ENCODE results near the gene ZNF710.
"Not testable (repeated sequence)": the region's sequence is repeated elsewhere in the genome, so short reads cannot be mapped to it uniquely, and the experiment has no call there.

ZNF710 gene

DNA sequence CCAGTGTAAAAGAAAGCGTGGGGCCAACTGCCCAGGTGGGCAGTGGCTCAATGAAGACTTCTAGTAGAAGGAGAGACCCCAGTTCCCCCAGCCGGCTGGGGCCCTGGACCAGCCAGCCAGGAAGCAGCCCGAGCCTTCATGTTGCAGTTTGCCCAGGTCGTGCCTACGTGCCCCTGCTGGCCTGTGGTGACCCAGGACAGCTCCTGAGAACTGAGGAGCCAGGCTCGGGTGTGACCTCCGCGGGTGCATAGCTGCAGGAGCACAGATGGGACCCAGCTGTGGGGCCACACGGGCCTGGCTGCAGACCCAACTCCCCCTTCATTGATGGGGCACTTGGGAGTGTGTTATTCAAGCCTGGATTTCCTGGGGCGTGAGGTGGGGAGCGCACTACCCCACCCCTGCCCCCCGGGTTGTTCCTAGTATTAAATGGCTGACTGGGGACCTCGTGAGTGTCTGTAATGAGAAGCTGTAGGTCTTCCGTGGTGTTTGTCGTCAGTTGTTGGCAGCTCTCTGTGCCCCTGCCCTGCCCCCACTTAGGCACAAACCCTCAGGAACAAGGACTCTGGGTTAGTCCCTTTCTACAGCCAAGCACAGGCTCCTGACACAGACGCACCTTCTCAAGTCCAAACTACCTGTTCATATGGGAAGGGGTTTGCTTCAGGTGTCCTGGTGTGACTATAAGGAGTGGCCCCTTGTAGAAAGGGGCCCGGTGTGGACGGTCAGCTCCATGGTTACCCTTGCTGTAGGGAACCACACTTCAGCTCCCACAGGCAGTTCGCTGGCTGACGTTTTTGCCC is 62.0 kb downstream of the ZNF710 start:
- no peak for DNase-seq

GRCh38 chr15:90063770-90064247 is 62.7 kb downstream of the ZNF710 start:
- no peak for DNase-seq

DNA sequence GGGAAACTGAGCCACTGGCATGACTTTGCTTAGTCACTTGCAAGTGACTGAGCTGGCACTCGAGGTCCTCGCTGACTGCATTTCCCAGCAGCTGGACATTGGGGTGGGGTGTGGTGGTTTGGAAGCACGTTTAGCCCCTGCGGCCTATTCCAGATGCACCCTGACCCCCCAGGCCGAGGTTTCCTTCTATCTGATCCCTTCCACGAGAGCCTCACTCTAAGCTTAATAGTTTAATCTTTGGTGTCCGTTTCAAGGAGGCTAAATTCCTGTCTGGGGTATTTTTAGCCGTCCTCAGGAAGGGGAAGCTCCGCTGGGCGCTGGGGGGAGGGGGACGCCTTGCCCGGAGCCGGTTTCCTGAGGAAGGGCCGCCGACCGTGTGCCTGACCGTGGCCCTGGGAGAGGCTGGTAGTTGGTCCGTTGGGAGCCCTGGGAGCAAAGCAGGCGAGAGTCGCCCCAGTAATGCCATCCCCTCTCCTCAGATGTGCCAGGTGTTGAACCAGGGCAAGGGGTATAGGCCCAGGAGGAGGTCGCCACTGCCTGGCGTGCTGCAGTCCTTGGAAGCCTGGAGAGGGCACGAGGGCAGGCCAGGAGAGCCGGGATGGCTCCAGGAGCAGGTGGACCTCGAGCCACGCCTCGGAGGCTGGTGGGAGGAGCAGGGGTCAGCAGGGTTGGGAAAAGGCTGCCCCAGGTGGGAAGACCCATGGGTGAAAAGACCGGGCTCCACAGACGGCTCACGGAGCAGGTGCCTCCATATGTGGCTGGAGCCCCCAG is 64.0 kb downstream of the ZNF710 start:
- DNase-seq = no peak

DNA sequence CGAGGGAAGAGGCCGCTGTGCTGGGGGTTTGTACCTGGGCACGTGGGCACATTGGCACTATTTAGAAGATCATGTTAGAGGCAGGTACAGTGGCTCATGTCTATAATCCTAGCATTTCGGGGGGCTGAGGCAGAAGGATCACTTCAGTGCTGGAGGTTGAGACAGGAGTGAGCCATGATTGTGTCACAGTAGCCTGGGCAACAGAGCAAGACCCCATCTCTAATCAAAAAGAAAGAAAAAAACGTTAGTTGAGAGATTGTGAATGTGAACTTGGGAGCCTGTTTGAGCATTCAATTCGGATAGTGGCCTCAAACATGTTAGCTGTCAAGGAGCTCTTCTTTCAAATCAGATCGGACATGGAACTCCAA is 64.5 kb downstream of the ZNF710 start:
- DNase-seq = no peak

- no peak for DNase-seq
Measured at GRCh38 chr15:90067181-90067952, 66.2 kb downstream of the ZNF710 start.

DNA sequence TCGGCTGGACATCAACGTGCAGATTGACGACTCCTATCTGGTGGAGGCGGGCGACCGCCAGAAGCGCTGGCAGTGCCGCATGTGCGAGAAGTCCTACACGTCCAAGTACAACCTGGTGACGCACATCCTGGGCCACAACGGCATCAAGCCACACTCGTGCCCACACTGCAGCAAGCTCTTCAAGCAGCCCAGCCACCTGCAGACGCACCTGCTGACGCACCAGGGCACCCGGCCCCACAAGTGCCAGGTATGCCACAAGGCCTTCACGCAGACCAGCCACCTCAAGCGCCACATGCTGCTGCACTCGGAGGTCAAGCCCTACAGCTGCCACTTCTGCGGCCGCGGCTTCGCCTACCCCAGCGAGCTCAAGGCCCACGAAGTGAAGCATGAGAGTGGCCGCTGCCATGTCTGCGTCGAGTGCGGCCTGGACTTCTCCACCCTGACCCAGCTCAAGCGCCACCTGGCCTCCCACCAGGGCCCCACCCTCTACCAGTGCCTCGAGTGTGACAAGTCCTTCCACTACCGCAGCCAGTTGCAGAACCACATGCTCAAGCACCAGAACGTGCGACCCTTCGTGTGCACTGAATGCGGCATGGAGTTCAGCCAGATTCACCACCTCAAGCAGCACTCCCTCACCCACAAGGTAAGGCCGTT is 67.0 kb downstream of the ZNF710 start:
- DNase-seq = no peak

- not testable (repeated sequence) for DNase-seq
Measured at GRCh38 chr15:90070623-90071022, 69.5 kb downstream of the ZNF710 start.

- no peak for DNase-seq
Measured at GRCh38 chr15:90071220-90071807, 70.2 kb downstream of the ZNF710 start.

DNA sequence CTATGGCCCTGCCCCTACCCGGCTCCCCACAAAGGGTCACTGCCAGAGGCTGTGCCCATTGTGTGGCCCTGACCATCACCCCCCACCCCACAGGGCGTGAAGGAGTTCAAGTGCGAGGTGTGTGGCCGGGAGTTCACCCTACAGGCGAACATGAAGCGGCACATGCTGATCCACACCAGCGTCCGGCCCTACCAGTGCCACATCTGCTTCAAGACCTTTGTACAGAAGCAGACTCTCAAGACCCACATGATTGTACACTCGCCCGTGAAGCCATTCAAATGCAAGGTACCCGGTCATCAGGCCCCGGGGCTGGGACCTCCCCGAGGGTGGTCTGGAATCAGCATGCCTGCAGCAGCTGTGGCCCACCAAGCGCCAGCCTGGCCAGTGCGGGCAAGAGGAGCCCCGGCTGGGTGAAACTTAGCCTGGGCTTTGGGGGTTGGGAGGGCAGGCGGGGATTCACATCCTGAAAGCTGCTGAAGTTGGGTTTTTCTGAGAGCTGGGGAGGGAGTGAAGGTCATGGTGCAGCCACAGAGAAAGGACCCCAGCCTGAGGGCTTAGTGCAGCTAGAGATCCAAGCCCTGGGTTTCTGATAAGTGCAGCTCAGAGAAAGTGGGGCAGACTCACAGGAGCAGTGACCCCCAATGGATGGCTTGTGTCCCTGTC is 72.0 kb downstream of the ZNF710 start:
- DNase-seq = no peak

GRCh38 chr15:90074023-90074422 is 72.9 kb downstream of the ZNF710 start:
- no peak for DNase-seq

GRCh38 chr15:90074916-90075315 is 73.8 kb downstream of the ZNF710 start:
- no peak for DNase-seq

DNA sequence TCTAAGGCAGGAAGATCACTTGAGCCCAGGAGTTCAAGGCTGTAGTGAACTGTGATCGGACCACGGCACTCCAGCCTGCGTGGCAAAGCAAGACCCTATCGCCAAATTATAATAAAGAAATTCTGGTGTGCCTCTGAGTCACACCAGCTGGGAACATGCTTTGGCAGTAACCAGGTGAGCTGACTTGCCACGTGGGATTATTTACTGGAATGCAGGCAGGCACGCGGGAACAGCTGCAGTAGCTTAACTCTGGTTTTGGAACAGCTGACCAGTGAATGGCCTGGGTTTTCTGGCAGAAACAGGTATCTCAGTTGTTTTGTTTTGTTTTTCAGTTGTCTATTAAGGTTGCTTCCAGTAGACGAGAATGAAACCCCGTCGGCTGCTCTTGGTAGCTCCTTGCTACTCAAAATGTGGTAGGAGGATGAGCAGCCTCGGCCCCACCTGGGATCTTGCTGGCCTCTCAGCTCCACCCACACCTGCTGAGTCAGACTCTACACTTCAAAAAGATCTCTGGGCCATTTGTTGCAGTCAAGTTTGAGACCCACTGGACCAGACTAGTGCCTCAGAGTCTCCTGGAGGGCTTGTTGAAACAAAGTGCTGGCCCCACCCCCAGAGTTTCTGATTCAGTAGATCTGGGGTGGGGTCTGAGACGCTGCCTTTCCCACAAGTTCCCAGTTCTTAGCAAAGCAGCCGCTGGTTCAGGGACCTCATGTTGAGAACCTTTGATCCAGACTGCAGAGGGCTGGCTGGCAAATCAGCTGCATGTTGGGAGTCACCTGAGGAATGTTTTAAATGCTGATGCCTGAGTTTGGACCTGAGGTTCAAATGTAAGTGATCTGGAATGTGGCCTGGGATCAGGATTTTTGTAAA is 74.5 kb downstream of the ZNF710 start:
- DNase-seq = no peak

GRCh38 chr15:90076716-90077115 is 75.6 kb downstream of the ZNF710 start:
- no peak for DNase-seq

DNA sequence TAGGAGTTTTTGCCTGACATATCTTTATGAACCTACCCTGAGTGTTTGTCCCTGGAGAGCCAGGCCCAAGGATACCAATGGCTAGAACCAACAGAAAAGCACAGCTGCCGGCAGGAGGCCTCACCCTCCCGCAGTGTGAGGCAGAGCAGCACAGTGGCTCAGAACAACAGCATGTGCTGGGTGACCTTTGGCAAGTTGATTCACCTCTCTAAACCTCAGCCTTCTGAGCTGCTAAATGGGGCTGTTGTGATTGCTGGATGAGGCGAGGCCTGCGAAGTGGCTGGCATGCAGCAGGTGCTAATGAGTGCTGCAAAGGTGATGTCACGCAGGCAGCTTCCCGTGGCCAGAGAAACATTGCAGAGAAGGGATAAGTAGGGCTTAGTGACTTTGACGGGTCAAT is 77.8 kb downstream of the ZNF710 start:
- no peak for DNase-seq

DNA sequence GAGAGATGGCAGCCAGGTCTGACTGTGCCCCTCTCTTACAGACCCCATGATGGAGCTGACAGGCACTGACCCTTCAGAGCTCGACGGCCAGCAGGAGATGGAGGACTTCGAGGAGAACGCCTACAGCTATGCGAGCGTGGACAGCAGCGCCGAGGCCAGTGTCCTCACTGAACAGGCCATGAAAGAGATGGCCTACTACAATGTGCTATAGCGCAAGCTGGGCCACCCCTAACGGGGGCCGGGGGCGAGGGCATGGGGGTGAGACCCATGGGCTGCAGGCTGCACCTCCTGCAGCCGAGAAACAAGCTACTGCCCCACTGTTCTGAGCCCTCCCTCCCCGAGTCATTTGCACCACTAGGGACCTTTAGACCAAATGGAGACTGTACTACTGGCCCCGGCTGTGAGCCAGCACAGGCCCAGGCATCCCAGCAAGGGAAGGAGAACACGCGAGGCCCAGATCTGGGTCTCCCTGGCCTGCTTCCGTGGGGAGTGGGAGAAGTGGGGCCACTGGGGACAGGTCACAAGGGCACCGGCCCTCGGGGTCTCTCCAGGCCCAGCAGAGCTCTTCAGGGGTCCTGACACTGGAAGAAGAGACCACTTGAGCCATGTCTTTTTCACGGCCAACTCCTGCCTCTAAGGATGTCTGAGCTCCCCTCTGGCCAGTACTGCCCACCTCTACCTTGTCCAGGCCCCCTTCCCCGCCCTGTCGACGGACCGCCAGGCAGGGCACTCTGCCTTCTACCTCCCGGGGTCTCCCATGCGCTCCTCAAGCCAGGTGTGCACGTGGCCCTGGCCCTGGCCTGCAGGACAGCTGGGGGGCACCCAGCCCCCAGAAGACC is 78.7 kb downstream of the ZNF710 start:
- DNase-seq = no peak

- DNase-seq = no peak
Measured at GRCh38 chr15:90080458-90080755, 79.3 kb downstream of the ZNF710 start.

- DNase-seq = no peak
Measured at GRCh38 chr15:90080818-90081393, 79.8 kb downstream of the ZNF710 start.

DNA sequence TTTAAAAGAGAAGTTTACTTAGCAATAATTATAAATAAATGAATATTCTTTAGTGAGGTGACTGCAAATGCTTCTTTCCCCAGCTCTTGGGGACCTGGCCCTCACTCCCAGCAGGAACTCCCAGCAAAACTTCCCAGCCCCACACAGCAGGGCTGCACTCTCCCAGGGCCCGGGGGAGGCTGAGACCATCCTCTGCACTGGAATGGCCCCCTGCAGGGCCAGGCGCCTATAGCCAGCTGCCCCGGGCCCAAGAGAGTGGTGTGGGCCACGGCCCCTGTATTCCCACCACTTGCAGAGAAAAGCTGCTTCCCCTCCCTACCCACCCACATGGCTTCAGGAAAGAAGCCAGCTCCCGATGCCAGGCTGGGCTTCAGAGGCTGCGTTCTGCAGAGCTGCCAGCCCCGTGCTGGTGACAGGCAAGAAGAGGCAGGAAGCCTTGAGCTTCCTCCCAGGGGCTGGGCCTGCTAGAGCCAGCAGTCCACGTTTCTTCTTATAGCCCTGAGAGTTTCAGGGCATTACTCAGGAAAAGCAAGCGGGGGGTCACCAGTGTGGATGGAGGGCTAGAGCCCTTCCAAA is 81.1 kb downstream of the ZNF710 start:
- no peak for DNase-seq

- DNase-seq = no peak
Measured at GRCh38 chr15:90083419-90083818, 82.3 kb downstream of the ZNF710 start.
